ENCODE results near the gene ILF2. TPM values are rescaled to one million over a fixed set of nuclear protein-coding genes. Genes with fewer than 3 reads are reported as not detected.

ILF2 gene
- total RNA-seq, 1 donor from 2014 or later = 61.6 TPM

- H3K4me3 ChIP-seq = no peak overlapping the region
- DNase-seq = no peak
- no peak overlapping the region for H3K27ac ChIP-seq (replicated peaks)
- peaks cover 8% of the 10 kb centered on the region for H3K36me3 ChIP-seq
- H3K4me1 ChIP-seq = peaks cover 20% of the 10 kb centered on the region
- TF ChIP-seq CTCF (IDR thresholded peaks at IDR 0.05; ENCODE audit: borderline replicate concordance) = no peak
- peaks cover 11% of the 10 kb centered on the region for H3K27me3 ChIP-seq (ENCODE audit: low read depth)
- H3K9me3 ChIP-seq (replicated peaks) = no peaks in the 10 kb centered on the region
- intact Hi-C loops (cut with micrococcal nuclease) = no loop called here
These were observed 13.1 kb upstream of the ILF2 start for GRCh38 chr1:153683854-153684253.

- Histone ChIP-seq H3K36me3 (peaks cover 3% of the 10 kb centered on the region), H3K27ac (replicated peaks) (no peak overlapping the region), H3K27me3 (ENCODE audit: low read depth) (peaks cover 21% of the 10 kb centered on the region), H3K4me3 (no peak overlapping the region), H3K4me1 (peaks cover 31% of the 10 kb centered on the region), H3K9me3 (replicated peaks) (no peaks in the 10 kb centered on the region)
- intact Hi-C loops (cut with micrococcal nuclease) = no loop called here
- TF ChIP-seq CTCF (IDR thresholded peaks at IDR 0.05; ENCODE audit: borderline replicate concordance) = no peak
- DNase-seq = no peak
These were observed 11.9 kb upstream of the ILF2 start for GRCh38 chr1:153682730-153683129.

GRCh38 chr1:153680120-153680403, 9.3 kb upstream of the ILF2 start:
- no peaks in the 10 kb centered on the region for H3K36me3 ChIP-seq
- H3K4me3 ChIP-seq = peak overlapping the region; percentile 77
- H3K27me3 ChIP-seq (ENCODE audit: low read depth) = peaks cover 21% of the 10 kb centered on the region
- intact Hi-C loops (cut with micrococcal nuclease) = no loop called here
- no peaks in the 10 kb centered on the region for H3K9me3 ChIP-seq (replicated peaks)
- peaks cover 36% of the 10 kb centered on the region for H3K4me1 ChIP-seq
- peak overlapping the region; percentile 82 for H3K27ac ChIP-seq (replicated peaks)
- no peak for TF ChIP-seq CTCF (IDR thresholded peaks at IDR 0.05; ENCODE audit: borderline replicate concordance)
- no peak for DNase-seq

- Histone ChIP-seq H3K27ac (replicated peaks) (peak overlapping the region; percentile 82), H3K4me1 (peaks cover 36% of the 10 kb centered on the region), H3K4me3 (peak overlapping the region; percentile 77), H3K9me3 (replicated peaks) (no peaks in the 10 kb centered on the region), H3K27me3 (ENCODE audit: low read depth) (peaks cover 21% of the 10 kb centered on the region), H3K36me3 (no peaks in the 10 kb centered on the region)
- intact Hi-C loops (cut with micrococcal nuclease) = loop anchor here (5.0 to 10.0 kb wide), 2 partner anchors 68 to 305 kb away; partner anchors contain the start of gene RAB13
- TF ChIP-seq CTCF (IDR thresholded peaks at IDR 0.05; ENCODE audit: borderline replicate concordance) = no peak
- DNase-seq = peak; percentile 24
These were observed 8.7 kb upstream of the ILF2 start for GRCh38 chr1:153679337-153680119.

GRCh38 chr1:153678519-153679336, 7.9 kb upstream of the ILF2 start, which contains the start of gene NPR1:
NPR1 (plus strand) TSS chr1:153678688; CDS start chr1:153679109, 421 bp downstream.
- no peak for TF ChIP-seq CTCF (IDR thresholded peaks at IDR 0.05; ENCODE audit: borderline replicate concordance)
- DNase-seq = peak; percentile 66
- H3K27me3 ChIP-seq (ENCODE audit: low read depth) = peaks cover 21% of the 10 kb centered on the region

More at GRCh38 chr1:153678519-153679336, 7.9 kb upstream of the ILF2 start, which contains the start of gene NPR1:
- Histone ChIP-seq H3K27ac (replicated peaks) (peak within 1 kb of the TSS; percentile 82), H3K9me3 (replicated peaks) (no peaks in the 10 kb centered on the region), H3K4me1 (peaks cover 36% of the 10 kb centered on the region), H3K36me3 (no peaks in the 10 kb centered on the region), H3K4me3 (peak within 1 kb of the TSS; percentile 77)
- intact Hi-C loops (cut with micrococcal nuclease) = loop anchor here (5.0 to 10.0 kb wide), 2 partner anchors 69 to 306 kb away; partner anchors contain the start of gene RAB13

All from left ventricle myocardium inferior (tissue), 1 donor.